ENCODE measurements around the gene MESP1.

MESP1 gene

GRCh38 chr15:89704411-89704810, 46.6 kb downstream of the MESP1 start:
- no peak for DNase-seq
